ENCODE data around the gene MT1E. TPM values are rescaled to one million over a fixed set of nuclear protein-coding genes. Genes with fewer than 3 reads are reported as not detected.

The MT1E gene
- total and polyA plus RNA-seq, 2 of the 13 experiments (the other 11 are each of a cell fraction or from before 2014, with no cell fraction given) = 110 to 1,072 TPM

DNA sequence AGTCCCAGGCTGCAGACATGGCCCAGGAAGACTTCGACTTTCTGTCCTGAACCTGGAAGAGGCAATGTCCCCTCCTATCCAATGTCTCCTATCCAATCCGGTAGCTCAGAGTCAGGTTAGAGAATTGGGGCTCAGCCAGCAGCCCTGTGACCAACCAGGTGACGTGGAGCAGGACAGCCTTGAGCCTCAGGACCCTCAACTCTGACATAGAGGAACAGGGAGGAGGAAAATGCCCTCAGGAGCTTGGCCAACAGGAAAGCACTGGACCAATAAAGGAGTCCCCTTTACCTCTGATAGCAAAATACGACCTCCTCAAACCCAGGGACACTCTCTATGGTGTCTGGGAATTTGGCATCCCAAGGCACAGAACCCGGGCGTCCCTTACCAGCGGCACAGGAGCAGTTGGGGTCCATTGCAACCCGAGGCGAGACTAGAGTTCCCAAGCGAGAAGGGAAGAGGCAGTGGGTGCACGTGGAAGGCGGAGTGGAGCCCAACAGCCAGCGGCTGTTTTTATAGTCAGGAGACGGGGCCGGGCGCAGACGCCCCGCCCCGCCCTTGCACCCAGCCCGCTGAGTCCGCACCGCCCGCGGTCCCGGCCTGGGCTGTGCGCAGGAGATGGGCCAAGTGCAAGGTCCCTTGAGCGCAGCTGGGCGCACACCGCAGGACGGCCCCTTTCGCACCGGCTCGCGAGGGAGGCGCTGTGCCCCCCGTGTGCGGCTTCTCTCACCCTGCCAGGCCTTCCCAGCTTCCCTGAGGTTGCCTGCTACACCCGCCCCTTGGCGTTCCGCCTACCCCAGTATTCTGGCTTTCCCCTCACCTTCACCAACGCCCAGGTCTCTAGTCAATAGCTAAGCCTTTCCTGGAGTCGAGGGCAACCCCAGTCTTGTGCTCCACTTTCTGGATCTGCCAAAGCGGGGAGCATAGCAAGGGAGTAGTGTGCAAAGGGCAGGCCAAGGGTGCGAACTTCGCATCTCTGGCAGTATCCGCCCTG is 42.3 kb downstream of the MT1E start, which contains the start of gene MT1G (continued):
- TF ChIP-seq ZNF30 (CRISPR knock-in tag; IDR thresholded peaks at IDR 0.05) (no peak), CBX5 (CRISPR knock-in tag; IDR thresholded peaks at IDR 0.05; ENCODE audit: borderline replicate concordance) (no peak), AKAP8 (CRISPR knock-in tag; IDR thresholded peaks at IDR 0.05) (0 out of 2 replicates have a peak, but pooled peaks have one; percentile 81), PAXIP1 (CRISPR knock-in tag; conservative IDR thresholded peaks at IDR 0.05) (peak; percentile 36), ZBTB37 (CRISPR knock-in tag; IDR thresholded peaks at IDR 0.05) (no peak), ZNF841 (CRISPR knock-in tag; IDR thresholded peaks at IDR 0.05; ENCODE audit: borderline replicate concordance) (no peak), ZNF431 (CRISPR knock-in tag; IDR thresholded peaks at IDR 0.05; ENCODE audit: borderline replicate concordance, low read depth) (no peak; the same call in 1 of the 2 replicates), ZFP1 (CRISPR knock-in tag; IDR thresholded peaks at IDR 0.05) (no peak), GTF2F1 (IDR thresholded peaks at IDR 0.05; ENCODE audit: low read length) (no peak), ZNF232 (CRISPR knock-in tag; IDR thresholded peaks at IDR 0.05; ENCODE audit: borderline replicate concordance) (no peak), NKX3-1 (CRISPR knock-in tag; IDR thresholded peaks at IDR 0.05) (no peak), MAFK (conservative IDR thresholded peaks at IDR 0.05 in 1 of 2, IDR thresholded peaks at IDR 0.05 in 1 of 2; ENCODE audit: low read length in 2 of 2) (no peak)
- TF ChIP-seq, protein P1, sequence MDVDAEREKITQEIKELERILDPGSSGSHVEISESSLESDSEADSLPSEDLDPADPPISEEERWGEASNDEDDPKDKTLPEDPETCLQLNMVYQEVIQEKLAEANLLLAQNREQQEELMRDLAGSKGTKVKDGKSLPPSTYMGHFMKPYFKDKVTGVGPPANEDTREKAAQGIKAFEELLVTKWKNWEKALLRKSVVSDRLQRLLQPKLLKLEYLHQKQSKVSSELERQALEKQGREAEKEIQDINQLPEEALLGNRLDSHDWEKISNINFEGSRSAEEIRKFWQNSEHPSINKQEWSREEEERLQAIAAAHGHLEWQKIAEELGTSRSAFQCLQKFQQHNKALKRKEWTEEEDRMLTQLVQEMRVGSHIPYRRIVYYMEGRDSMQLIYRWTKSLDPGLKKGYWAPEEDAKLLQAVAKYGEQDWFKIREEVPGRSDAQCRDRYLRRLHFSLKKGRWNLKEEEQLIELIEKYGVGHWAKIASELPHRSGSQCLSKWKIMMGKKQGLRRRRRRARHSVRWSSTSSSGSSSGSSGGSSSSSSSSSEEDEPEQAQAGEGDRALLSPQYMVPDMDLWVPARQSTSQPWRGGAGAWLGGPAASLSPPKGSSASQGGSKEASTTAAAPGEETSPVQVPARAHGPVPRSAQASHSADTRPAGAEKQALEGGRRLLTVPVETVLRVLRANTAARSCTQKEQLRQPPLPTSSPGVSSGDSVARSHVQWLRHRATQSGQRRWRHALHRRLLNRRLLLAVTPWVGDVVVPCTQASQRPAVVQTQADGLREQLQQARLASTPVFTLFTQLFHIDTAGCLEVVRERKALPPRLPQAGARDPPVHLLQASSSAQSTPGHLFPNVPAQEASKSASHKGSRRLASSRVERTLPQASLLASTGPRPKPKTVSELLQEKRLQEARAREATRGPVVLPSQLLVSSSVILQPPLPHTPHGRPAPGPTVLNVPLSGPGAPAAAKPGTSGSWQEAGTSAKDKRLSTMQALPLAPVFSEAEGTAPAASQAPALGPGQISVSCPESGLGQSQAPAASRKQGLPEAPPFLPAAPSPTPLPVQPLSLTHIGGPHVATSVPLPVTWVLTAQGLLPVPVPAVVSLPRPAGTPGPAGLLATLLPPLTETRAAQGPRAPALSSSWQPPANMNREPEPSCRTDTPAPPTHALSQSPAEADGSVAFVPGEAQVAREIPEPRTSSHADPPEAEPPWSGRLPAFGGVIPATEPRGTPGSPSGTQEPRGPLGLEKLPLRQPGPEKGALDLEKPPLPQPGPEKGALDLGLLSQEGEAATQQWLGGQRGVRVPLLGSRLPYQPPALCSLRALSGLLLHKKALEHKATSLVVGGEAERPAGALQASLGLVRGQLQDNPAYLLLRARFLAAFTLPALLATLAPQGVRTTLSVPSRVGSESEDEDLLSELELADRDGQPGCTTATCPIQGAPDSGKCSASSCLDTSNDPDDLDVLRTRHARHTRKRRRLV (CRISPR knock-in tag; IDR thresholded peaks at IDR 0.05) = no peak
- TF ChIP-seq, protein P2, sequence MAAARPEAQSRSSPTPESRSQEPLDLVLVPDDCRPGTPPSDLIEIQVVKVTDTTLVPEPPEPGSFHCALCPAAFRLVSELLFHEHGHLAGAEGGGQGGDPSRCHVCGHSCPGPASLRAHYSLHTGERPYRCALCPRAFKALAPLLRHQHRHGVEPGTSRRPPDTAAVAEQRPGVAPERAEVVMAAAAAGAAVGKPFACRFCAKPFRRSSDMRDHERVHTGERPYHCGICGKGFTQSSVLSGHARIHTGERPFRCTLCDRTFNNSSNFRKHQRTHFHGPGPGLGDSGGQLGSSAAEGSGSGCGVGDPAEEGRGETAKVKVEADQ (CRISPR knock-in tag; IDR thresholded peaks at IDR 0.05; ENCODE audit: borderline replicate concordance) = peak; percentile 85
- TF ChIP-seq, protein P3, sequence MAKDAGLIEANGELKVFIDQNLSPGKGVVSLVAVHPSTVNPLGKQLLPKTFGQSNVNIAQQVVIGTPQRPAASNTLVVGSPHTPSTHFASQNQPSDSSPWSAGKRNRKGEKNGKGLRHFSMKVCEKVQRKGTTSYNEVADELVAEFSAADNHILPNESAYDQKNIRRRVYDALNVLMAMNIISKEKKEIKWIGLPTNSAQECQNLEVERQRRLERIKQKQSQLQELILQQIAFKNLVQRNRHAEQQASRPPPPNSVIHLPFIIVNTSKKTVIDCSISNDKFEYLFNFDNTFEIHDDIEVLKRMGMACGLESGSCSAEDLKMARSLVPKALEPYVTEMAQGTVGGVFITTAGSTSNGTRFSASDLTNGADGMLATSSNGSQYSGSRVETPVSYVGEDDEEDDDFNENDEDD (CRISPR knock-in tag; IDR thresholded peaks at IDR 0.05; ENCODE audit: borderline replicate concordance) = peak; percentile 53; the same call in 1 of the 2 replicates

Data from HepG2 (cell line).